ENCODE results near the gene SLC16A10. TPM values are rescaled to one million over a fixed set of nuclear protein-coding genes. Genes with fewer than 3 reads are reported as not detected.

Gene SLC16A10
- total RNA-seq, 2 donors from 2014 or later = 6.0 to 7.3 TPM

DNA sequence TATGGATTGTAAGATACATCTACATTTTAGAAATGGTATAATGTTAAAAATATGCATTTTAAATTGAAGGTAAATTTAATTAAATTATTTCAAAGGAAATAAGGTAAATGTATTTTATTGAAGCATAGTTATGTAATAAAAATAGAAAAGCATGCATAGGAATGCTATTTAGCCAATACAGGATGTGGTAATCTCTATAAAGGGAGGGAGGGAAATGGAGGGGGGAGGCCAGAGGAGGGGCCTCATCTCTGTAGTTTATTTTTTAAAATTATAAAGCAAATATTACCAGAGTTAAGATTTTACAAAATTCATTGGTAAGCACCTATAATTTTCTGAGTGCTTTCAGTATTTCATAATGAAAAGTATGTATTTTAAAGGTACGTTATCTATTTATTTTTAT lies 27.2 kb downstream of the SLC16A10 start:
- no peak overlapping the region for H3K27ac ChIP-seq
- no peak for DNase-seq

DNA sequence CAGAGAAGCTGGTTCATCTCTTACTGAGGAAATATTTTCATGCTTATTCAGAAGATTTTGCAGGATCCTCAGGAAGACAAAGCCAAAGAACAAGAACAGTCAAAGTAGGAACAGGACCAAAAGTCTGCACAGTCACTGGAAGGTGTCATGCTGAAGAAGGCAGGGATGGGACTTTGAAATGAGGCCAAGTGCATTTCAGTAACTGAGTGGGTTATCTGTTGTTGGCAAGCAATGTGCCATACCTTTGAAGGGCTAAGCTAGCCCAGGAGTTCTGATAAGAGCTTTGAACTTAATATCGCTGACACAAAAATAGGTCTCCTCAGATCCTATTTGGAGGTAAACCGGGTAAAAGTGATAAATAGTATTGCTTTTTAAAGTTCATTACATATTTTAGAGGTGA lies 31.5 kb downstream of the SLC16A10 start:
- no peak overlapping the region for H3K27ac ChIP-seq

More for the DNA sequence above, 27.2 kb downstream of the SLC16A10 start:
- no peak overlapping the region for H3K4me3 ChIP-seq
- intact Hi-C loops (cut with DNase I) = no loop called here
- TF ChIP-seq, protein P1, sequence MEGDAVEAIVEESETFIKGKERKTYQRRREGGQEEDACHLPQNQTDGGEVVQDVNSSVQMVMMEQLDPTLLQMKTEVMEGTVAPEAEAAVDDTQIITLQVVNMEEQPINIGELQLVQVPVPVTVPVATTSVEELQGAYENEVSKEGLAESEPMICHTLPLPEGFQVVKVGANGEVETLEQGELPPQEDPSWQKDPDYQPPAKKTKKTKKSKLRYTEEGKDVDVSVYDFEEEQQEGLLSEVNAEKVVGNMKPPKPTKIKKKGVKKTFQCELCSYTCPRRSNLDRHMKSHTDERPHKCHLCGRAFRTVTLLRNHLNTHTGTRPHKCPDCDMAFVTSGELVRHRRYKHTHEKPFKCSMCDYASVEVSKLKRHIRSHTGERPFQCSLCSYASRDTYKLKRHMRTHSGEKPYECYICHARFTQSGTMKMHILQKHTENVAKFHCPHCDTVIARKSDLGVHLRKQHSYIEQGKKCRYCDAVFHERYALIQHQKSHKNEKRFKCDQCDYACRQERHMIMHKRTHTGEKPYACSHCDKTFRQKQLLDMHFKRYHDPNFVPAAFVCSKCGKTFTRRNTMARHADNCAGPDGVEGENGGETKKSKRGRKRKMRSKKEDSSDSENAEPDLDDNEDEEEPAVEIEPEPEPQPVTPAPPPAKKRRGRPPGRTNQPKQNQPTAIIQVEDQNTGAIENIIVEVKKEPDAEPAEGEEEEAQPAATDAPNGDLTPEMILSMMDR (IDR thresholded peaks at IDR 0.05) = no peak
- H3K9me3 ChIP-seq = no peaks in the 10 kb centered on the region
- H3K9ac ChIP-seq (ENCODE audit: low read depth in 2 of 2, low read length in 2 of 2) = no peak overlapping the region
- H3K4me1 ChIP-seq = no peaks in the 10 kb centered on the region
- H3K36me3 ChIP-seq = no peaks in the 10 kb centered on the region
- no peaks in the 10 kb centered on the region for H3K27me3 ChIP-seq

GRCh38 chr6:111119571-111120329 lies 32.4 kb downstream of the SLC16A10 start:
- no peak overlapping the region for H3K27ac ChIP-seq
- intact Hi-C loops (cut with DNase I) = no loop called here
- TF ChIP-seq, protein P1 (IDR thresholded peaks at IDR 0.05) = no peak

More for the DNA sequence above, 31.5 kb downstream of the SLC16A10 start:
- no peak for DNase-seq
- intact Hi-C loops (cut with DNase I) = no loop called here
- no peaks in the 10 kb centered on the region for H3K36me3 ChIP-seq
- H3K27me3 ChIP-seq = no peaks in the 10 kb centered on the region
- TF ChIP-seq, protein P1 (IDR thresholded peaks at IDR 0.05) = no peak
- H3K4me3 ChIP-seq = no peak overlapping the region
- no peaks in the 10 kb centered on the region for H3K9me3 ChIP-seq
- H3K9ac ChIP-seq (ENCODE audit: low read depth in 2 of 2, low read length in 2 of 2) = no peak overlapping the region
- no peaks in the 10 kb centered on the region for H3K4me1 ChIP-seq

GRCh38 chr6:111121789-111122350 lies 34.6 kb downstream of the SLC16A10 start:
- no peak overlapping the region for H3K9ac ChIP-seq (ENCODE audit: low read depth in 2 of 2, low read length in 2 of 2)
- H3K27ac ChIP-seq = no peak overlapping the region
- no peak overlapping the region for H3K4me3 ChIP-seq
- no peak for DNase-seq
- no peaks in the 10 kb centered on the region for H3K9me3 ChIP-seq
- no peaks in the 10 kb centered on the region for H3K27me3 ChIP-seq
- no peaks in the 10 kb centered on the region for H3K4me1 ChIP-seq
- H3K36me3 ChIP-seq = no peaks in the 10 kb centered on the region
- TF ChIP-seq, protein P1 (IDR thresholded peaks at IDR 0.05) = no peak
- intact Hi-C loops (cut with DNase I) = no loop called here

More at GRCh38 chr6:111119571-111120329, 32.4 kb downstream of the SLC16A10 start:
- H3K4me1 ChIP-seq = no peaks in the 10 kb centered on the region
- no peaks in the 10 kb centered on the region for H3K9me3 ChIP-seq
- no peak overlapping the region for H3K4me3 ChIP-seq
- no peak for DNase-seq
- no peak overlapping the region for H3K9ac ChIP-seq (ENCODE audit: low read depth in 2 of 2, low read length in 2 of 2)
- H3K36me3 ChIP-seq = no peaks in the 10 kb centered on the region
- H3K27me3 ChIP-seq = no peaks in the 10 kb centered on the region

- no peak overlapping the region for H3K9ac ChIP-seq (ENCODE audit: low read depth in 2 of 2, low read length in 2 of 2)
- no peaks in the 10 kb centered on the region for H3K27me3 ChIP-seq
- no peaks in the 10 kb centered on the region for H3K4me1 ChIP-seq
- intact Hi-C loops (cut with DNase I) = no loop called here
- no peak for DNase-seq
- H3K27ac ChIP-seq = no peak overlapping the region
- H3K9me3 ChIP-seq = no peaks in the 10 kb centered on the region
- no peak overlapping the region for H3K4me3 ChIP-seq
- no peaks in the 10 kb centered on the region for H3K36me3 ChIP-seq
- TF ChIP-seq, protein P1 (IDR thresholded peaks at IDR 0.05) = no peak
Observed at GRCh38 chr6:111122458-111123286, 35.4 kb downstream of the SLC16A10 start.

All from colonic mucosa (tissue), 4 donors.